MM.1S (cell line): ENCODE data around the gene ENO1.
A peak's percentile ranks its signal among the peaks of the same experiment; 100 is the strongest.
"Not testable (repeated sequence)": the region's sequence is repeated elsewhere in the genome, so short reads cannot be mapped to it uniquely, and the experiment has no call there.

Source experiments
- DNase-seq: peaks from one replicate; pipeline ENCODE4 v3.0.0-alpha.2; 2015
- H2AFZ ChIP-seq: fragments of 300-600 bp; sonication (generic); 2 replicates; pipeline ENCODE4 v1.6.0; 2016; ENCODE audit warnings: antibody characterized with exemption, low read length
- H3F3A ChIP-seq: fragments of 300-600 bp; sonication (generic); 2 replicates; pipeline ENCODE4 v1.6.1; 2016; ENCODE audit warnings: mild to moderate bottlenecking, antibody characterized with exemption, low read length, moderate library complexity, mixed read lengths; ENCODE audit not compliant: insufficient read depth
- H3K27ac ChIP-seq: fragments of 300-600 bp; sonication (generic); 2 replicates; pipeline ENCODE4 v1.5.1; 2016; ENCODE audit warnings: mild to moderate bottlenecking, low read length
- H3K27me3 ChIP-seq: fragments of 300-600 bp; sonication (generic); replicated peaks from 2 replicates; pipeline ENCODE4 v1.6.0; 2016; ENCODE audit warnings: low read length; ENCODE audit not compliant: insufficient read depth
- H3K36me3 ChIP-seq: fragments of 300-600 bp; sonication (generic); replicated peaks from 2 replicates; pipeline ENCODE4 v1.6.1; 2016; ENCODE audit warnings: mild to moderate bottlenecking, low read length, mixed read lengths; ENCODE audit not compliant: insufficient read depth
- H3K4me1 ChIP-seq: fragments of 300-600 bp; sonication (generic); 2 replicates; pipeline ENCODE4 v1.6.1; 2016; ENCODE audit warnings: low read length, mixed read lengths
- H3K4me2 ChIP-seq: fragments of 300-600 bp; sonication (generic); 2 replicates; pipeline ENCODE4 v1.6.0; 2016; ENCODE audit warnings: low read depth, low read length
- H3K4me3 ChIP-seq: fragments of 300-600 bp; sonication (generic); 2 replicates; pipeline ENCODE4 v1.5.1; 2016; ENCODE audit warnings: low read length, mixed read lengths
- H3K79me2 ChIP-seq: fragments of 300-600 bp; sonication (generic); 2 replicates; pipeline ENCODE4 v1.6.1; 2016; ENCODE audit warnings: mixed run types, low read length, mixed read lengths
- H3K9ac ChIP-seq: fragments of 300-600 bp; sonication (generic); 2 replicates; pipeline ENCODE4 v1.6.1; 2016; ENCODE audit warnings: low read length, mixed read lengths
- H3K9me2 ChIP-seq: fragments of 300-600 bp; sonication (generic); replicated peaks from 2 replicates; pipeline ENCODE4 v1.6.1; 2016; ENCODE audit warnings: mild to moderate bottlenecking, low read length, mixed read lengths; ENCODE audit not compliant: insufficient read depth
- H3K9me3 ChIP-seq: fragments of 300-600 bp; sonication (generic); replicated peaks from 2 replicates; pipeline ENCODE4 v1.6.1; 2016; ENCODE audit warnings: mild to moderate bottlenecking, low read length, mixed read lengths; ENCODE audit not compliant: insufficient read depth
- H4K20me1 ChIP-seq: fragments of 300-600 bp; sonication (generic); 2 replicates; pipeline ENCODE4 v1.6.1; 2016; ENCODE audit warnings: mild to moderate bottlenecking, low read length, moderate library complexity, mixed read lengths; ENCODE audit not compliant: insufficient read depth
- EZH2 ChIP-seq: fragments of 300-600 bp; sonication (generic); optimal IDR thresholded peaks from 2 replicates; pipeline ENCODE3; 2017; ENCODE audit warnings: low read depth, mild to moderate bottlenecking, antibody characterized with exemption, low read length, mixed read lengths
- EZH2phosphoT487 ChIP-seq: fragments of 300-600 bp; sonication (generic); IDR thresholded peaks from 2 replicates; pipeline ENCODE4 v1.6.1; 2018; ENCODE audit warnings: antibody characterized with exemption, low read length
- TF ChIP-seq, protein P1 (sequence below): fragments of 300-600 bp; sonication (generic); IDR thresholded peaks from 2 replicates; pipeline ENCODE4 v1.5.1; 2016; ENCODE audit warnings: antibody characterized with exemption, low read length, mixed read lengths

Gene ENO1

DNA sequence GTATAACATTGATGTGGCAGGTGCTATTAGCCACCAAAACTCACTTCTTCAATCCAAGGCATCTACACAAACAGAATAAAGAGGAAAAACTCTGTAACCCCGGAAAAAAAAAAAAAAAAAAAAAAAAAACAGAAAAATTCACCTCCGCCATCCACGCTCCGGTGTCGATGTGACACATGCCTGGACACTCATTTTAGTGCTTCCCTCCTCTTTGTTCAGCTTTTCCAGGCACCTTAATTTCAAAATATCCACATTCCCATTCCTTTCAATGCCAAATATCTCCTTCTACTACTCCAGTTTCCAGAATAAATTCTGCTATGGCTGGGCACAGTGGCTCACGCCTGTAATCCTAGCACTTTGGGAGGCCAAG lies 55.2 kb downstream of the ENO1 start:
- Histone ChIP-seq H3K9me3 (no peaks in the 10 kb centered on the region), H3K27ac (no peak overlapping the region), H4K20me1 (no peaks in the 10 kb centered on the region), H3K36me3 (no peaks in the 10 kb centered on the region), H2AFZ (no peak overlapping the region), H3K9me2 (no peaks in the 10 kb centered on the region), H3K4me1 (0 out of 2 replicates have a peak, but pooled peaks cover 3% of the 10 kb centered on the region), H3F3A (0 out of 2 replicates have a peak, but pooled peaks cover 3% of the 10 kb centered on the region), H3K79me2 (no peaks in the 10 kb centered on the region), H3K27me3 (no peaks in the 10 kb centered on the region; the same call in 1 of the 2 replicates), H3K4me2 (no peak overlapping the region), H3K9ac (no peak overlapping the region), H3K4me3 (no peak overlapping the region)
- no peak for DNase-seq
- no peak for TF ChIP-seq EZH2phosphoT487
- no peak for TF ChIP-seq EZH2
- TF ChIP-seq, protein P1, sequence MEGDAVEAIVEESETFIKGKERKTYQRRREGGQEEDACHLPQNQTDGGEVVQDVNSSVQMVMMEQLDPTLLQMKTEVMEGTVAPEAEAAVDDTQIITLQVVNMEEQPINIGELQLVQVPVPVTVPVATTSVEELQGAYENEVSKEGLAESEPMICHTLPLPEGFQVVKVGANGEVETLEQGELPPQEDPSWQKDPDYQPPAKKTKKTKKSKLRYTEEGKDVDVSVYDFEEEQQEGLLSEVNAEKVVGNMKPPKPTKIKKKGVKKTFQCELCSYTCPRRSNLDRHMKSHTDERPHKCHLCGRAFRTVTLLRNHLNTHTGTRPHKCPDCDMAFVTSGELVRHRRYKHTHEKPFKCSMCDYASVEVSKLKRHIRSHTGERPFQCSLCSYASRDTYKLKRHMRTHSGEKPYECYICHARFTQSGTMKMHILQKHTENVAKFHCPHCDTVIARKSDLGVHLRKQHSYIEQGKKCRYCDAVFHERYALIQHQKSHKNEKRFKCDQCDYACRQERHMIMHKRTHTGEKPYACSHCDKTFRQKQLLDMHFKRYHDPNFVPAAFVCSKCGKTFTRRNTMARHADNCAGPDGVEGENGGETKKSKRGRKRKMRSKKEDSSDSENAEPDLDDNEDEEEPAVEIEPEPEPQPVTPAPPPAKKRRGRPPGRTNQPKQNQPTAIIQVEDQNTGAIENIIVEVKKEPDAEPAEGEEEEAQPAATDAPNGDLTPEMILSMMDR, result no peak

DNA sequence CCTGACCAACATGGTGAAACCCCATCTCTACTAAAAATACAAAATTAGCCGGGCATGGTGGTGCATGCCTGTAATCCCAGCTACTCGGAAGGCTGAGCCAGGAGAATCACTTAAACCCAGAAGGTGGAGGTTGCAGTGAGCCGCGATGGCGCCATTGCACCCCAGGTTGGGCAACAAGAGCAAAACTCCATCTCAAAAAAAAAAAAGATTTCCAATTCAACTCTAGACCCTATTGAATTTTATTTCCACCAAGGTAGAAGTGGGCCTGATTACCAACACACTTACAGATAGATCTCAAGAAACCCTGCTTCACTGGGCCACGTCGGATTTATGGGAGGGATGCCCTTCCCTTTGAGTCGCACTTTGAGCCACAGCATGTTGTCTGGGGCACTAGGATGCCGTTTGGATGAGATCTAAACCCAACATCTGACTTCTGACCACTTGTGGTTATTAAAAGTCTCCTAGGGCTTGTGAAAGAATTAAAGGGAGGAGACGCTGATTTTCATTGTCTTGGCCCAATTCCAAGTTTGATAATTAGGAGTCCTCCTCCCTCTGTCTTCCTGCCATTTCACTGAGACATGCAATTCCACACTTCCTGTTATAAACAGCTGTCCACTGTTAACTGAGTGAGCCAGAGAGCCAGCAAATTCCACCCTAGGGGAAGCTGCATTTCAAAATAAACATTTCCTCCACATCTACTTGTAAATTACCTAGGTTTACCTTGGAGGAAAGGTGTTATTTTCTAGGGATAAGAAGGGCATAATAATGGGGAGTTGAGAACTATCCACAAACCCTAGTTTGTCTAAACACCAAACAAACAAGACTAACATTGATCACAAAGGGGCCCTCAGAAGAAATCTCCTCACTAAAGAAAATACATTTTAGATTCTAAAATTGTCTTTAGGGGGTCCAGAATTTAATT lies 55.9 kb downstream of the ENO1 start:
- Histone ChIP-seq H3F3A (peaks cover 7% of the 10 kb centered on the region), H3K9me2 (no peaks in the 10 kb centered on the region), H3K9me3 (no peaks in the 10 kb centered on the region), H3K27me3 (no peaks in the 10 kb centered on the region; the same call in 1 of the 2 replicates), H3K4me1 (0 out of 2 replicates have a peak, but pooled peaks cover 3% of the 10 kb centered on the region), H3K4me3 (no peak overlapping the region), H3K4me2 (no peak overlapping the region), H4K20me1 (no peaks in the 10 kb centered on the region), H3K79me2 (no peaks in the 10 kb centered on the region), H3K27ac (no peak overlapping the region), H2AFZ (no peak overlapping the region), H3K36me3 (no peaks in the 10 kb centered on the region), H3K9ac (no peak overlapping the region)
- TF ChIP-seq EZH2, result no peak
- TF ChIP-seq, protein P1, result no peak
- no peak for TF ChIP-seq EZH2phosphoT487
- no peak for DNase-seq

DNA sequence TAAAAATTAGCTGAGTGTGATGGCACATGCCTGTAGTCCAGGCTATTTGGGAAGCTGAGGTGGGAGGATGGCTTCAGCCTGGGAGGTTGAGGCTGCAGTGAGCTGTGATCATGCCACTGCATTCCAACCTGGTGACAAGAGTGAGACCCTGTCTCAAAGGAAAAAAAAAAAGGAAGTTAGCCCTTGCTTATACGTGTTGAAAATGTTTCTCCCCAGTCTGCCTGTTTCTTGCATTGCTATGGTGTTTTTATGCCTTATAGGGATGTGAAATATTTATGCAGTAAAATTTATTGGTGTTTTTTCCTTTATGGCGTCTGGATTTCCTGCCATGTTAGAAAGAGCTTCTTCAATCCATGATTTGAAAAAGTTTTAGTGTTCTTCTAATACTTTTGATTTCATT lies 57.4 kb downstream of the ENO1 start:
- H3K9ac ChIP-seq, result no peak overlapping the region
- no peak overlapping the region for H3K4me3 ChIP-seq
- peaks cover 20% of the 10 kb centered on the region for H3F3A ChIP-seq
- no peaks in the 10 kb centered on the region for H3K9me2 ChIP-seq
- H3K79me2 ChIP-seq, result peaks cover 3% of the 10 kb centered on the region
- peaks cover 7% of the 10 kb centered on the region; the same call in 1 of the 2 replicates for H3K4me1 ChIP-seq
- no peaks in the 10 kb centered on the region for H3K36me3 ChIP-seq
- DNase-seq, result no peak
- no peak overlapping the region for H3K4me2 ChIP-seq
- H3K27me3 ChIP-seq, result no peaks in the 10 kb centered on the region
- no peaks in the 10 kb centered on the region for H3K9me3 ChIP-seq
- H3K27ac ChIP-seq, result no peak overlapping the region
- H2AFZ ChIP-seq, result no peak overlapping the region
- no peaks in the 10 kb centered on the region for H4K20me1 ChIP-seq
- no peak for TF ChIP-seq EZH2phosphoT487
- TF ChIP-seq, protein P1, result no peak
- TF ChIP-seq EZH2, result no peak

DNA sequence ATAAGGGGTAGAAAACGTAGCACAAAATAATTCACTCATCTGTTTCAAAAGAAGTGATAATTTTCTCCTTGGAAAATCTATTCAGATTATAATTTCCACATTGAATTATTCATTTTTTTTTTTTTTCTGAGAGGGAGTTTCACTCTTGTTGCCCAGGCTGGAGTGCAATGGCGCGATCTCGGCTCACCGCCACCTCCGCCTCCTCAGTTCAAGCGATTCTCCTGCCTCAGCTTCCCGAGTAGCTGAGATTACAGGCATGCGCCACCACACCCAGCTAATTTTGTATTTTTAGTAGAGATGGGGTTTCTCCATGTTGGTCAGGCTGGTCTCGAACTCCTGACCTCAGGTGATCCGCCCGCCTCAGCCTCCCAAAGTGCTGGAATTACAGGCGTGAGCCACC lies 59.7 kb downstream of the ENO1 start:
- H4K20me1 ChIP-seq, DNase-seq, H3K27ac ChIP-seq, H3K36me3 ChIP-seq, H3K9me2 ChIP-seq, H3K9me3 ChIP-seq, H3K27me3 ChIP-seq: not testable (repeated sequence)
- H3K9ac ChIP-seq, result peak overlapping the region; percentile 64; the same call in 1 of the 2 replicates
- H3K4me1 ChIP-seq, result peaks cover 23% of the 10 kb centered on the region
- H3K4me2 ChIP-seq, result peak overlapping the region; percentile 69
- peaks cover 21% of the 10 kb centered on the region for H3F3A ChIP-seq
- peak overlapping the region; percentile 77; the same call in 1 of the 2 replicates for H3K4me3 ChIP-seq
- peak overlapping the region; percentile 82; the same call in 1 of the 2 replicates for H2AFZ ChIP-seq
- peaks cover 26% of the 10 kb centered on the region for H3K79me2 ChIP-seq
